ENCODE results near the gene BTBD9.

BTBD9 gene

DNA sequence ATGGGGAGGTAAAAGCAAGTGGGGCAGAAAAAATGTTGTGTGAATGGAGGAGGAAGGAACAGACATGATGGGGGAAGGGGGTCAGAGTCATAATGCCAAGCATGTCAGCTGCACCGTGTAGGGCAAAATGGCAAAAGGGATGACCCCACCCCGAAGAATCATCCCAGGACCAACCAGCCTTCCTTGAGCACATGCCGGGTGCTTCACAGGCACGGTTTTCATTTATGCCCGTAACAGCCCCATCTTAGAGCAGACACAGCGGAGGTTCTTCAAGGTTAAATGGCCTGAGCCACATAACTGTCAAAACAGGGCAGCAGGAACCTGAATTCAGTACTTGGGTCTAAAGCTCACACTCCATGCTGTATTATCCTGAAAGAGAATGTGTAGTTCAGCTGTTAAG, 498.0 kb downstream of the BTBD9 start:
- H3K4me1 ChIP-seq (ENCODE audit: control insufficient read depth in 5 of 5, insufficient read depth in 5 of 5, low read length in 5 of 5), result peaks cover 0 to 9% (median 0%) of the 10 kb centered on the region in 5 donors
- H3K4me3 ChIP-seq (ENCODE audit: low read depth in 1 of 5, low read length in 5 of 5), result no peak overlapping the region
- no peak overlapping the region for H3K27ac ChIP-seq (ENCODE audit: low read depth, low read length)
- H3K9me3 ChIP-seq (ENCODE audit: control insufficient read depth in 5 of 5, low read length in 5 of 5), result no peaks in the 10 kb centered on the region
- no peak overlapping the region for H3K9ac ChIP-seq (ENCODE audit: low read length in 5 of 5)
- peaks cover 2 to 7% (median 3%) of the 10 kb centered on the region in 5 donors for H3K36me3 ChIP-seq (ENCODE audit: control insufficient read depth in 5 of 5, insufficient read depth in 5 of 5, low read length in 5 of 5)
- no peaks in the 10 kb centered on the region for H3K27me3 ChIP-seq (ENCODE audit: control insufficient read depth in 5 of 5, insufficient read depth in 4 of 5, low read length in 5 of 5)

DNA sequence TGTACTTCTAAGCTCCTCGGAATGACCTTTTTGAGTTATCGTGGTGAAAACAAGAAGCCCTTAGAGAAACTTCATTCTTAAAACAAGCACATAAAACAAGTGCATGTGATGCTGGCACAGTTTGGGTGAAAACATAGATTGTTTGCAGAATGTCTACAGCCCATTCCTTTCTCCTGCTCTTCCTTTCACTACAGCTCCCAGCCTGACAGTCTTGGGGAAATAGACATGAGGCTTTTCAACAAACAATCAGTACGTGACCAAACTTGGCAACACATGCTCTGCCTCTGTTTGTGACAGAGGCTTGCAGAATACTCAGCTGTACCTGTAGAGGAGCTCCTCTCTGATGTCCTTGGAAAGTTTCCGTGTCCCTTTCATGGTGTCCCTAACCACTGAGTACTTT, 498.6 kb downstream of the BTBD9 start:
- Histone ChIP-seq H3K4me1 (ENCODE audit: control insufficient read depth in 5 of 5, insufficient read depth in 5 of 5, low read length in 5 of 5) (peaks cover 0 to 9% (median 0%) of the 10 kb centered on the region in 5 donors), H3K27ac (ENCODE audit: low read depth, low read length) (no peak overlapping the region)

DNA sequence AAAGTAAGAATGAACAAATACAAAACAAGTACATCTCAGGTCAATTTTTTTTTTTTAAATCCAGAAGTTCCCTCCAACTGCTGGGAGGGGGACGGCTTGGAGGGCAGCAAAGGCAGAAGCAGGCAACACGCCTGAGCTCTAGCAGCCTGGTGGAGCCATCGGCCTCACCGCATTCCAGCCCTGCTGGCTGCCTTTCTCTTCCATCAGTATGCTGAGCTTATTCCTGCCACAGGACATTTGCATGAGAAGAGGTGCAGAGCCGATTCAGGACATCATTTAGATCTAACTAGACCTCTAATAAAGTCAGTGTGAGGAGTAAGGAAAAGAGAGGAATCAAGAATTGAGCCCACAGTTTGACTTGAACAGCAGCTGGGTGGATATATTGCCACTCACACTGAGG, 501.4 kb downstream of the BTBD9 start:
- Histone ChIP-seq H3K4me1 (ENCODE audit: control insufficient read depth in 5 of 5, insufficient read depth in 5 of 5, low read length in 5 of 5) (peaks cover 0 to 8% (median 0%) of the 10 kb centered on the region in 5 donors), H3K27ac (ENCODE audit: low read depth, low read length) (no peak overlapping the region), H3K9me3 (ENCODE audit: control insufficient read depth in 5 of 5, low read length in 5 of 5) (no peaks in the 10 kb centered on the region), H3K36me3 (ENCODE audit: control insufficient read depth in 5 of 5, insufficient read depth in 5 of 5, low read length in 5 of 5) (peaks cover 2 to 6% (median 3%) of the 10 kb centered on the region in 5 donors), H3K4me3 (ENCODE audit: low read depth in 1 of 5, low read length in 5 of 5) (no peak overlapping the region), H3K27me3 (ENCODE audit: control insufficient read depth in 5 of 5, insufficient read depth in 4 of 5, low read length in 5 of 5) (no peaks in the 10 kb centered on the region), H3K9ac (ENCODE audit: low read length in 5 of 5) (no peak overlapping the region)

More for the DNA sequence above, 498.6 kb downstream of the BTBD9 start:
- H3K9ac ChIP-seq (ENCODE audit: low read length in 5 of 5), result no peak overlapping the region
- H3K4me3 ChIP-seq (ENCODE audit: low read depth in 1 of 5, low read length in 5 of 5), result no peak overlapping the region
- H3K36me3 ChIP-seq (ENCODE audit: control insufficient read depth in 5 of 5, insufficient read depth in 5 of 5, low read length in 5 of 5), result peaks cover 2 to 6% (median 3%) of the 10 kb centered on the region in 5 donors
- no peaks in the 10 kb centered on the region for H3K27me3 ChIP-seq (ENCODE audit: control insufficient read depth in 5 of 5, insufficient read depth in 4 of 5, low read length in 5 of 5)
- no peaks in the 10 kb centered on the region for H3K9me3 ChIP-seq (ENCODE audit: control insufficient read depth in 5 of 5, low read length in 5 of 5)

DNA sequence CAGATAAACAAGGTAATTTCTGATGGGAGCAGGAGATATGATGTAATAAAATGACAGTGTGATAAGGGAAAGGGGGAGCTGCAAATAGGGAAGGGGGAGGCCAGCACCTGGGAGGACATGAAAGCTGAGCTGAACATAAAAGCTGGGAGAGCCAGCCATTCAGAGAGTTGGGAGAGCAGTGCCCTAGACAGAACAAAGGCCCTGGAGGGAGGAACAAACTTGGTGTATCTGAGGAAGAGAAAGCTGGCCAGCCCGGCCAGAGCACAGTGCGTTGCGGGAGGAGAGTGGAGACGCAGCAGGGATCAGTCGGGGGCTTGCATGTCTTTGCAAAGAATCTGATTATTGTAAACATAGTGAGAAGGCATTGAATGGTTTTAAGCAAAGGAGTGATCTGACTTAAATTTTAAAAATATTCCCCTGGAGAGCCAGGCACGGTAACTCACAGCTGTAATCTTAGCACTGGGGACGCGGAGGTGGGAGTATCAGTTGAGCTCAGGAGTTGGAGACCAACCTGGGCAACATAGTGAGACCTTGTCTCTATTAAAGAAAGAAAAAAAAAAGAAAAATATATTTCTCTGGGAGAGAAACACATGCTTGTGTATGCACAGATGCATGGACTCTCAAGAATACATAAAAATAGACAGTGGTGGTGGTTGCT, 502.0 kb downstream of the BTBD9 start:
- Histone ChIP-seq H3K27me3 (ENCODE audit: control insufficient read depth in 5 of 5, insufficient read depth in 4 of 5, low read length in 5 of 5) (no peaks in the 10 kb centered on the region), H3K4me1 (ENCODE audit: control insufficient read depth in 5 of 5, insufficient read depth in 5 of 5, low read length in 5 of 5) (peaks cover 0 to 3% (median 0%) of the 10 kb centered on the region in 5 donors), H3K4me3 (ENCODE audit: low read depth in 1 of 5, low read length in 5 of 5) (no peak overlapping the region), H3K9me3 (ENCODE audit: control insufficient read depth in 5 of 5, low read length in 5 of 5) (no peaks in the 10 kb centered on the region), H3K9ac (ENCODE audit: low read length in 5 of 5) (no peak overlapping the region), H3K36me3 (ENCODE audit: control insufficient read depth in 5 of 5, insufficient read depth in 5 of 5, low read length in 5 of 5) (peaks cover 2 to 6% (median 3%) of the 10 kb centered on the region in 5 donors), H3K27ac (ENCODE audit: low read depth, low read length) (no peak overlapping the region)

DNA sequence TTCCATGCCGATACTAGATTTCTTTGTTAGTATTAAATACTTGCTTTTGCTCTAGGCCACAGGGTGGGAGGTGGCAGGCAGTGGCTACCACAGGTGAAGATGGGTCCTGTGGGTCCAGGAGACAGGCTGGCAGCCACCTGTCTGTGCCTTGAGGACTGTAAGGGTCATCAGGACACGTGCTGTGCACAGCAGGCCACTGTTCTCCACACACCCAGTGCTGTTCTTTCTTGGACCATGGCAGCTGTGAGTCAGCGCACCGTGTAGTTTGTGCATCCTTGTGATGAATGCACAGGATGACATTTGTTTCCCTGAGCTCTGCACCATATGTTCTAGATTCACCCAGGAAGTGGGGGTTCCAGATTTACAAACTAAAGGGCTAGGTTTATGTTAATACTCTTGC, 503.2 kb downstream of the BTBD9 start:
- Histone ChIP-seq H3K27ac (ENCODE audit: low read depth, low read length) (no peak overlapping the region), H3K4me3 (ENCODE audit: low read depth in 1 of 5, low read length in 5 of 5) (no peak overlapping the region), H3K36me3 (ENCODE audit: control insufficient read depth in 5 of 5, insufficient read depth in 5 of 5, low read length in 5 of 5) (peaks cover 0 to 3% (median 3%) of the 10 kb centered on the region in 5 donors), H3K4me1 (ENCODE audit: control insufficient read depth in 5 of 5, insufficient read depth in 5 of 5, low read length in 5 of 5) (peaks cover under 1 to 10% (median 1%) of the 10 kb centered on the region in 5 donors), H3K9me3 (ENCODE audit: control insufficient read depth in 5 of 5, low read length in 5 of 5) (no peaks in the 10 kb centered on the region), H3K27me3 (ENCODE audit: control insufficient read depth in 5 of 5, insufficient read depth in 4 of 5, low read length in 5 of 5) (no peaks in the 10 kb centered on the region), H3K9ac (ENCODE audit: low read length in 5 of 5) (no peak overlapping the region)

DNA sequence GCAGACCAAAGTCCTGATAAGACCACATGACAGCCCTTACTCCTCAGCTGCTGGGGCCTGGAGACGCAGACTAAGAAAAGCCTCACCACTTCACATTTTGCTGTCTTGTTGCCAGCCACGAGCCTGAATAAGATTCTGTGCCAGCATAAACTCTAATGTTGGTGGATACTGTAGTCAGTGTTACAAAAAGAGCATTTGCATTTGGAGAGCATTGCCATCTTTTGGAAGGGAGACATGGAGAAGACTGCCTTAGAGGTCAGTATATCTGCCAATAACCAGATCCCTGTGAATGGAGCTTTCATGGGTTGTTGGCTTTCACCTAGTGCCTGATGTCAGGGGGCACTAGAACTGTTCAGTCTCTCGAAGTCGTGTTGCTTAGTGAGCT, 505.0 kb downstream of the BTBD9 start:
- Histone ChIP-seq H3K4me1 (ENCODE audit: control insufficient read depth in 5 of 5, insufficient read depth in 5 of 5, low read length in 5 of 5) (peaks cover 3 to 11% (median 4%) of the 10 kb centered on the region in 5 donors), H3K27ac (ENCODE audit: low read depth, low read length) (no peak overlapping the region), H3K4me3 (ENCODE audit: low read depth in 1 of 5, low read length in 5 of 5) (no peak overlapping the region), H3K9ac (ENCODE audit: low read length in 5 of 5) (no peak overlapping the region), H3K9me3 (ENCODE audit: control insufficient read depth in 5 of 5, low read length in 5 of 5) (no peaks in the 10 kb centered on the region), H3K36me3 (ENCODE audit: control insufficient read depth in 5 of 5, insufficient read depth in 5 of 5, low read length in 5 of 5) (peaks cover 0 to 3% (median 2%) of the 10 kb centered on the region in 5 donors), H3K27me3 (ENCODE audit: control insufficient read depth in 5 of 5, insufficient read depth in 4 of 5, low read length in 5 of 5) (no peaks in the 10 kb centered on the region)

DNA sequence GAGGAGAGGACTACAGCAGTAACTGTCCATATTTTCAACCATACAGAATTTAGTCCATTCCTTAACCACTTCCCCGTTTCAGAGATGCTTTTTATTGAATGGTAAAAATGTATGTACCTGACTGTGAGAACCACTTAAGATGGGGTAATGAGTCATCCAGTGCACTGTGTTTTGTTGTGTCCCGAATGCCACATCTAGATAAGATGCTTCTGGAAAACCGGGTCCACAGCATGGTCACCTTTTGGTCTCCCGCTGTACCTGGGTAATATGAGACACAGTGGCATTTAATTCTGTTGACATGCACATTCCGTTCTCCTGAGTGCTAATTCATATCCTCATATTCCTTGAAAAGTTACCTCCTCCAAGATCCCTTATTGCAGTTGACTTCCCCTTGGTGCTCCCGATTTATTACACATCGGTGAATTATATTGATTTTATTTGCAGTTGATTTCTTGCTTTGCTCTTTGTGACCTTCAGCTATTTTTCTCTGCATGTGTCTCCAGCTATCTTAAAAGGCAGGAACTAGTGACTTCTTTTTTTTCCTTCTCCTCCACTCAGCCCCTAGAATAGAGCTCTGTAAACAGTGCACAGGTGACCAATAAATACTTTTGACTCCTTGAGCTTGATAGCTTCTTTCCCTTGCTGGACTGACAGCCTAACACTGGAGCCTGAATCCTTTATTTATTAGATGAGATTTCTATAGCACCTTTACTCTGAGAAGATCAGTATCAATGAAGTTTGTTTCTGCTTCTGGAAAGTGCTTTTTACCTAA, 505.6 kb downstream of the BTBD9 start:
- peaks cover 3 to 11% (median 4%) of the 10 kb centered on the region in 5 donors for H3K4me1 ChIP-seq (ENCODE audit: control insufficient read depth in 5 of 5, insufficient read depth in 5 of 5, low read length in 5 of 5)
- no peak overlapping the region for H3K27ac ChIP-seq (ENCODE audit: low read depth, low read length)
- H3K4me3 ChIP-seq (ENCODE audit: low read depth in 1 of 5, low read length in 5 of 5), result no peak overlapping the region
- no peaks in the 10 kb centered on the region for H3K27me3 ChIP-seq (ENCODE audit: control insufficient read depth in 5 of 5, insufficient read depth in 4 of 5, low read length in 5 of 5)
- H3K9me3 ChIP-seq (ENCODE audit: control insufficient read depth in 5 of 5, low read length in 5 of 5), result no peaks in the 10 kb centered on the region
- H3K9ac ChIP-seq (ENCODE audit: low read length in 5 of 5), result no peak overlapping the region
- H3K36me3 ChIP-seq (ENCODE audit: control insufficient read depth in 5 of 5, insufficient read depth in 5 of 5, low read length in 5 of 5), result peaks cover 0 to 3% (median 2%) of the 10 kb centered on the region in 5 donors

DNA sequence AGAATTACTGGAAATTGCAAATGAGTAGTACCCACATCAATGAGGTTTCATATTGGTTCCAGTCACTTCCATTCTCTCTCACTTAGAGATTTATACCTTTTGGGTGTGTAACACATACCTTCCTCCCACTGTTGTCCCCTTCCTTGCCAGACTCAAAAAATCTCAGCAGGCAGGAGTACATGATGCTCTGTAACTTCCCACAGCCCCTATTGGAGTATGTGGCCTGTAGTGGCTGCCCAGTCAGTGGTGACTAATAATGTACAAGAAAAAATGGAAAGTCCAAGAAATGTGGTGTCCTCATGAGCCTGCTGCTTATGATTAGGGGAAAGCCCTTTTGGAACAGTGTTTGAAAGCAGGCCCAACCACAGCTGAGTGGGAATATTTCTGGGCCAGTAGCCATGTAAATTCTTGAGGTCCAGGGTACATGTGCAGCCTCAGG, 508.2 kb downstream of the BTBD9 start:
- Histone ChIP-seq H3K36me3 (ENCODE audit: control insufficient read depth in 5 of 5, insufficient read depth in 5 of 5, low read length in 5 of 5) (peaks cover 0 to 3% (median 2%) of the 10 kb centered on the region in 5 donors), H3K9me3 (ENCODE audit: control insufficient read depth in 5 of 5, low read length in 5 of 5) (peaks cover 0 to 3% (median 0%) of the 10 kb centered on the region in 5 donors), H3K9ac (ENCODE audit: low read length in 5 of 5) (no peak overlapping the region), H3K4me1 (ENCODE audit: control insufficient read depth in 5 of 5, insufficient read depth in 5 of 5, low read length in 5 of 5) (peaks cover 3 to 11% (median 4%) of the 10 kb centered on the region in 5 donors), H3K4me3 (ENCODE audit: low read depth in 1 of 5, low read length in 5 of 5) (no peak overlapping the region), H3K27ac (ENCODE audit: low read depth, low read length) (no peak overlapping the region), H3K27me3 (ENCODE audit: control insufficient read depth in 5 of 5, insufficient read depth in 4 of 5, low read length in 5 of 5) (no peaks in the 10 kb centered on the region)

DNA sequence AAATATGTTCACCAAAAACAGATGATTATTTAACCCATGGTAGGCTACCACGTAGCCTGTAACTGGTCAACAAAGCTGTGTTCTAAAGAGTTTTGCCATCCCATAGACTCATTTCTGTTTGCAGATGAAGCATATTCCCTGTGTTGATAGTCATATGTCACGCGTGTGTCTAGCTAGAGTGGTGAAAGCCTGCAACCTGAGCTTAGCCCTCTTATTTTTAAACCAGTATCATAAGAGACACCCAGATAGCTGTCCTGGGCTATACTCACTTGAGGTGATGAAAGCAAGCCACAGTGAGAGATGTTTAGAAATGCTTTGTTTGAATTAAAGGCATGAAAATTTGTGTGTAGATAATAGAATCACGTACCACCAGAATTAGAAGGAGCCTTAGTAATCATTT, 512.4 kb downstream of the BTBD9 start:
- Histone ChIP-seq H3K4me3 (ENCODE audit: low read depth in 1 of 5, low read length in 5 of 5) (no peak overlapping the region), H3K4me1 (ENCODE audit: control insufficient read depth in 5 of 5, insufficient read depth in 5 of 5, low read length in 5 of 5) (peaks cover 3 to 11% (median 4%) of the 10 kb centered on the region in 5 donors), H3K36me3 (ENCODE audit: control insufficient read depth in 5 of 5, insufficient read depth in 5 of 5, low read length in 5 of 5) (peaks cover 0 to 9% (median 4%) of the 10 kb centered on the region in 5 donors), H3K27me3 (ENCODE audit: control insufficient read depth in 5 of 5, insufficient read depth in 4 of 5, low read length in 5 of 5) (no peaks in the 10 kb centered on the region), H3K9me3 (ENCODE audit: control insufficient read depth in 5 of 5, low read length in 5 of 5) (peaks cover 0 to 3% (median 3%) of the 10 kb centered on the region in 5 donors), H3K9ac (ENCODE audit: low read length in 5 of 5) (no peak overlapping the region), H3K27ac (ENCODE audit: low read depth, low read length) (no peak overlapping the region)
